Left lung (tissue), 14 donors: ENCODE results near the gene CIZ1. TPM values are rescaled to one million over a fixed set of nuclear protein-coding genes. Genes with fewer than 3 reads are reported as not detected.

Experiments used
- ATAC-seq: fragments of 200-7000 bp; cut with Tn5 transposase; one replicate; pipeline ENCODE4 v1.9.1; 2020; ENCODE audit warnings: moderate library complexity
- DNase-seq, 4 donors: peaks; one replicate each; pipeline ENCODE4 v3.0.0-alpha.2; 2013 to 2020
- H3K27ac ChIP-seq, 2 donors: fragments of 200-600 bp; sonication (generic) in 1 of 2; one replicate each; pipeline versions ENCODE4 v1.5.0 to v1.8.0; 2020 to 2021
- H3K27me3 ChIP-seq, 2 donors: fragments of 200-600 bp; sonication (generic) in 1 of 2; one replicate each; pipeline versions ENCODE4 v1.5.0 to v1.8.0; 2020 to 2021
- H3K36me3 ChIP-seq, 2 donors: fragments of 200-600 bp; sonication (generic) in 1 of 2; one replicate each; pipeline versions ENCODE4 v1.5.0 to v1.8.0; 2020 to 2021
- H3K4me1 ChIP-seq, 2 donors: fragments of 200-600 bp; one replicate each; pipeline ENCODE4 v1.8.0; 2021
- H3K4me3 ChIP-seq, 2 donors: fragments of 200-600 bp; sonication (generic) in 1 of 2; one replicate each; pipeline versions ENCODE4 v1.5.0 to v1.8.0; 2020 to 2021; ENCODE audit warnings: mild to moderate bottlenecking in 1 of 2
- H3K9me3 ChIP-seq, 2 donors: fragments of 200-600 bp; sonication (generic) in 1 of 2; one replicate each; pipeline versions ENCODE4 v1.5.0 to v1.8.0; 2020 to 2021
- intact Hi-C, 2 donors: fragments of 100-400 bp; cut with DNase I; formaldehyde crosslinking; loops; one replicate each; pipeline versions ENCODE4 v1.11.2 to v1.14.2; 2022
- long read RNA-seq, 12 donors: library from polyadenylated mRNA in 2 of 12; unstranded in 2 of 12; transcript quantifications; one replicate each; pipeline ENCODE4 v2.0.0 and lab custom pipeline, GENCODE V29; 2019 to 2026
- polyA plus RNA-seq, 6 donors: library from polyadenylated mRNA; unstranded; fragments of 120-200 nt; gene quantifications; one replicate each; pipeline ENCODE4 v1.2.1, GENCODE V29; 2013; ENCODE audit not compliant: insufficient read length in 6 of 6
- total RNA-seq, 2 donors: library from RNA; stranded (reverse); fragmentation: NEBNext Ultra II Directional; extraction: Animal tissue kit (Norgen Biotek cat#: 25700); gene quantifications; one replicate each; pipeline ENCODE4 v1.2.1, GENCODE V29; 2021
- TF ChIP-seq, protein P1 (sequence below), 2 donors: fragments of 200-600 bp; sonication (generic) in 1 of 2; IDR thresholded peaks; one replicate each; pipeline versions ENCODE4 v1.5.0 to v1.8.0; 2021; ENCODE audit warnings: antibody characterized with exemption in 2 of 2
- donor health status: DM: no; HTN: yes; CAD: no.
- donor health status: DM: no; HTN: no; CAD: no.

CIZ1 gene, protein sequence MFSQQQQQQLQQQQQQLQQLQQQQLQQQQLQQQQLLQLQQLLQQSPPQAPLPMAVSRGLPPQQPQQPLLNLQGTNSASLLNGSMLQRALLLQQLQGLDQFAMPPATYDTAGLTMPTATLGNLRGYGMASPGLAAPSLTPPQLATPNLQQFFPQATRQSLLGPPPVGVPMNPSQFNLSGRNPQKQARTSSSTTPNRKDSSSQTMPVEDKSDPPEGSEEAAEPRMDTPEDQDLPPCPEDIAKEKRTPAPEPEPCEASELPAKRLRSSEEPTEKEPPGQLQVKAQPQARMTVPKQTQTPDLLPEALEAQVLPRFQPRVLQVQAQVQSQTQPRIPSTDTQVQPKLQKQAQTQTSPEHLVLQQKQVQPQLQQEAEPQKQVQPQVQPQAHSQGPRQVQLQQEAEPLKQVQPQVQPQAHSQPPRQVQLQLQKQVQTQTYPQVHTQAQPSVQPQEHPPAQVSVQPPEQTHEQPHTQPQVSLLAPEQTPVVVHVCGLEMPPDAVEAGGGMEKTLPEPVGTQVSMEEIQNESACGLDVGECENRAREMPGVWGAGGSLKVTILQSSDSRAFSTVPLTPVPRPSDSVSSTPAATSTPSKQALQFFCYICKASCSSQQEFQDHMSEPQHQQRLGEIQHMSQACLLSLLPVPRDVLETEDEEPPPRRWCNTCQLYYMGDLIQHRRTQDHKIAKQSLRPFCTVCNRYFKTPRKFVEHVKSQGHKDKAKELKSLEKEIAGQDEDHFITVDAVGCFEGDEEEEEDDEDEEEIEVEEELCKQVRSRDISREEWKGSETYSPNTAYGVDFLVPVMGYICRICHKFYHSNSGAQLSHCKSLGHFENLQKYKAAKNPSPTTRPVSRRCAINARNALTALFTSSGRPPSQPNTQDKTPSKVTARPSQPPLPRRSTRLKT
- total RNA-seq (100 to 1,000 TPM; 102 to 115 TPM), polyA plus RNA-seq (100 to 1,000 TPM; 140 to 163 (median 148) TPM)
- long read RNA-seq, donor 1, transcript CIZ1-220 (3 exons, 843 nt) = major isoform, 7 of 176 reads
- long read RNA-seq, donor 1, partial matches to known transcripts = 122 of 176 reads
- long read RNA-seq, donor 1, other reads (novel, unspliced or antisense) = 36 of 176 reads
- long read RNA-seq, donor 2, transcript CIZ1-220 (3 exons, 843 nt) = major isoform, 7 of 130 reads
- long read RNA-seq, donor 2, partial matches to known transcripts = 80 of 130 reads
- long read RNA-seq, donor 2, other reads (novel, unspliced or antisense) = 38 of 130 reads
- long read RNA-seq, donor 3, transcript CIZ1-204 (17 exons, 2,984 nt) = major isoform, 8 of 13 reads
- long read RNA-seq, donor 3, partial matches to known transcripts = 0 of 13 reads
- long read RNA-seq, donor 3, other reads (novel, unspliced or antisense) = 0 of 13 reads
- long read RNA-seq, donor 4, partial matches to known transcripts = 4 of 10 reads
- long read RNA-seq, donor 4, other reads (novel, unspliced or antisense) = 4 of 10 reads
- long read RNA-seq, donor 5, partial matches to known transcripts = 19 of 27 reads
- long read RNA-seq, donor 5, other reads (novel, unspliced or antisense) = 0 of 27 reads
- long read RNA-seq, donor 6, partial matches to known transcripts = 60 of 114 reads
- long read RNA-seq, donor 6, other reads (novel, unspliced or antisense) = 44 of 114 reads
- long read RNA-seq, donor 7, transcript CIZ1-220 (3 exons, 843 nt) = major isoform, 6 of 10 reads
- long read RNA-seq, donor 7, partial matches to known transcripts = 0 of 10 reads
- long read RNA-seq, donor 7, other reads (novel, unspliced or antisense) = 0 of 10 reads
- long read RNA-seq, donor 8, transcript CIZ1-220 (3 exons, 843 nt) = major isoform, 9 of 121 reads
- long read RNA-seq, donor 8, partial matches to known transcripts = 53 of 121 reads
- long read RNA-seq, donor 8, other reads (novel, unspliced or antisense) = 50 of 121 reads
- long read RNA-seq, donor 9 = 0 reads
- long read RNA-seq, donor 10, partial matches to known transcripts = 2 of 3 reads
- long read RNA-seq, donor 10, other reads (novel, unspliced or antisense) = 1 of 3 reads
- long read RNA-seq, donor 11, transcript CIZ1-204 (17 exons, 2,984 nt) = minor isoform, 6 of 154 reads
- long read RNA-seq, donor 11, transcript CIZ1-222 (2 exons, 339 nt) = minor isoform, 5 of 154 reads
- long read RNA-seq, donor 11, transcript CIZ1-220 (3 exons, 843 nt) = major isoform, 7 of 154 reads
- long read RNA-seq, donor 11, partial matches to known transcripts = 131 of 154 reads
- long read RNA-seq, donor 11, other reads (novel, unspliced or antisense) = 0 of 154 reads
- long read RNA-seq, donor 12, transcript CIZ1-220 (3 exons, 843 nt) = major isoform, 10 of 19 reads
- long read RNA-seq, donor 12, partial matches to known transcripts = 5 of 19 reads
- long read RNA-seq, donor 12, other reads (novel, unspliced or antisense) = 0 of 19 reads

DNA sequence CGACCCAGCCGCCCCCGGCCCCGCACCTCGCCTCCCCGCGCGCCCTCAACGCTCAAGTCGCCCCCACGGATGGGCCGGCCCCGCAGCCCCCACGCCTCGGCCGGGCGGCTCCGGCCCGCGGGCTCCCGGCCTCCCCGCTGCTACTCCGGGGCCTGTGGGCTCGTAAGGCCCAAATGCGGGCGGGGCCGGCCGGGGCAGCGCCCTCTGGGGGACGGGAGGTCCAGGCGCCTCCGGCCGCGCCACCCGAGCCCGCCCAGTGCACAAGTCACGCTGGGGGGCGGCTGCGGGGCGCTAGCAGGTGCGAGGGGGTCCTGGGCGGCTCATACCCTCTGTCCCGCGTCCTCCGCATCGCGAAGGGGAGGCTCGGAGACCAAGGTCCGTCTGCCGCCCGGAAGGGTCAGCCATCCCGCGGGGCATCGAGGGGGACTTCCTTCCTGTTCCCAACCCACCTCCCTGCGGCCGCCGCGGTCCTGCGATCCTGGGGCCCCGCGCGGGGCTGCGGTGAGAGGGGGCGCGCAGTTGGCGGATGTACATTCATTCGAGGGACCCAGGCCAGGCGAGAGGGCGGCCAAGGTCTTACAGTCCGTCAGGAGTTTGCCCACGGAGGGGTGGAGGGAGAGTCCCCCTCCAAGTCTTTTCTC, at the start of gene CIZ1:
CIZ1 (minus strand) TSS at position 167 of the 641 bp plus-strand sequence. CDS start 715 bp downstream, outside the sequence.
- Histone ChIP-seq H3K36me3 (peaks cover 0 to 28% of the 10 kb centered on the region in 2 donors), H3K27me3 (peaks cover 0 to 7% of the 10 kb centered on the region in 2 donors), H3K9me3 (no peaks in the 10 kb centered on the region), H3K27ac (peak within 1 kb of the TSS; percentile 69 to 85), H3K4me1 (peaks cover 7 to 32% of the 10 kb centered on the region in 2 donors), H3K4me3 (peak within 1 kb of the TSS; percentile 58 to 84)
- intact Hi-C loops = no loop called here
- TF ChIP-seq, protein P1, sequence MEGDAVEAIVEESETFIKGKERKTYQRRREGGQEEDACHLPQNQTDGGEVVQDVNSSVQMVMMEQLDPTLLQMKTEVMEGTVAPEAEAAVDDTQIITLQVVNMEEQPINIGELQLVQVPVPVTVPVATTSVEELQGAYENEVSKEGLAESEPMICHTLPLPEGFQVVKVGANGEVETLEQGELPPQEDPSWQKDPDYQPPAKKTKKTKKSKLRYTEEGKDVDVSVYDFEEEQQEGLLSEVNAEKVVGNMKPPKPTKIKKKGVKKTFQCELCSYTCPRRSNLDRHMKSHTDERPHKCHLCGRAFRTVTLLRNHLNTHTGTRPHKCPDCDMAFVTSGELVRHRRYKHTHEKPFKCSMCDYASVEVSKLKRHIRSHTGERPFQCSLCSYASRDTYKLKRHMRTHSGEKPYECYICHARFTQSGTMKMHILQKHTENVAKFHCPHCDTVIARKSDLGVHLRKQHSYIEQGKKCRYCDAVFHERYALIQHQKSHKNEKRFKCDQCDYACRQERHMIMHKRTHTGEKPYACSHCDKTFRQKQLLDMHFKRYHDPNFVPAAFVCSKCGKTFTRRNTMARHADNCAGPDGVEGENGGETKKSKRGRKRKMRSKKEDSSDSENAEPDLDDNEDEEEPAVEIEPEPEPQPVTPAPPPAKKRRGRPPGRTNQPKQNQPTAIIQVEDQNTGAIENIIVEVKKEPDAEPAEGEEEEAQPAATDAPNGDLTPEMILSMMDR (IDR thresholded peaks at IDR 0.05) = peak; percentile 68 to 82
- ATAC-seq (peak; percentile 94), DNase-seq (peak; percentile 82 to 98 (median 83))

DNA sequence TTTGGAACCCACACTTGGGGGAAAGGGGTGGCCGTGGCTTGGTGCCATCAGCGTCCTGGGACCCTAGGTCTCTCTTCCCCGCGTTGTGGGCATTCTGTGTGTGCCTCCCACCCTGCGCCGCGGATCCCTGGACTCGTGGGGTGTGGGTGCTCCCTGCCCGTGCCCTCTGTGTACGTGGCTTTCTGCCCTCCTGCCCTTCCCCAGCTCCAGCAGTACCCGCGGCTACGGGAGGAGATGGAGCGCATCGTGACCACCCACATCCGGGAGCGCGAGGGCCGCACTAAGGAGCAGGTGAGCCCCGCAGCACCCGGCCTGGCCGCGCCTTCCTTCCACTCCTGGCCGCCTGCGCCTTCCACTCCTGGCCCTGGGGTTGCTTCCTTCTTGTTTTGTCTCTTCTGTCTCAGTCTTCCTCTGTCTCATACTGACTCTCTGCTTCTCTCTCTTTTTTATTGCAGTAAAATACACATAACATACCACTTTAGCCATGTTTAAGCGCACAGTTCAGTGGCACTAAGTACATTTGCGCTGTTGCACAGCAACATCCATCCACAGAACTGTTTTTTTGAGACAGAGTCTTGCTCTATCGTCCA, 42.5 kb upstream of the CIZ1 start:
- Histone ChIP-seq H3K27ac (no peak overlapping the region), H3K27me3 (no peaks in the 10 kb centered on the region), H3K4me1 (no peaks in the 10 kb centered on the region), H3K4me3 (no peak overlapping the region), H3K36me3 (no peaks in the 10 kb centered on the region), H3K9me3 (no peaks in the 10 kb centered on the region)
- TF ChIP-seq, protein P1 (IDR thresholded peaks at IDR 0.05) = no peak
- ATAC-seq (no peak), DNase-seq (no peak)
- intact Hi-C loops = no loop called here

DNA sequence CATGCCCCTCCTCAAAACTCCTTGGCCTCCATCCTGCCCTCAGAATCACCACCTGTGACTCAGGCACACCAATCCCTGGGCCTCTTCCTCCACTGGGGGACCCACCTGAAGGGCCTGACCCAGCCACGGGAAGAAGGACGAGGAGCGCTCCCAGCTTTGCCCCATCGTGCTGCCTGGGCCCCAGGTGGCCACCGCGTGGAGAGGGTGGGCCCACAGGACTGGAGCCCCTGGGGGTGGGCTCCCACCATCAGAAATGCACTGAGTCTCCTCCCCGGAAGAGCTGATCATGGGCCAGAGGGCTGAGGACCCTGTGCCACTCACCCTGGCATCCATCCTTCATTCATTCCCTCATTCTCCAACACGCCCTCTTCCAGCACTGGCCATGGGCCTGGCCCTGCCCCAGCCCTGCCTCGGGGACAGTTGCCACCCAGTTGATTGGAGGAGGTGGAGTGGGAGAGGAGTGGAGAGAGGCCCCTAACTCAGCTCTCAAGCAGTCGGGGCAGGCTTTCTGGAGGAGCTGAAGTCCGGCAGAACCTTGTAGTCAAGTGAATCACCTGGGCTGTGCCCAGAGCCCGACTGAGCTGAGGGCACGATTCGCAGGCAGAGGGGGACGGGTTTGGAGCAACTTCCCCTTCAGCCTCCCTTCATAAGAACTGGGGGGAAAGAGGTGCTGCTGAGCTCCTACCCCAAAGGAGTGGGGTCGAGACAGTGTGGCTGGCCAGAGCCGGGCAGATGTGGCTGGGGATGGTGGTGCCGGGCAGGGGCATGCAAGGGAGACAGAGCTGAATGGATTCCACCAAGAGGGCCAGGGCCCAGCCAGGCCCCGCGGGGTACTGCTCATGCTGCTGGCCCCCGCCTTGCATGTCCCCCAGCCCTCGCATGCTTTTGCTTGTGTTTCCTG, 41.4 kb upstream of the CIZ1 start:
- intact Hi-C loops = no loop called here
- no peak overlapping the region for H3K4me3 ChIP-seq

More for the DNA sequence above, 41.4 kb upstream of the CIZ1 start:
- H3K27me3 ChIP-seq = no peaks in the 10 kb centered on the region
- no peaks in the 10 kb centered on the region for H3K4me1 ChIP-seq
- H3K27ac ChIP-seq = no peak overlapping the region
- peak; percentile 17 for ATAC-seq
- no peak for DNase-seq
- H3K36me3 ChIP-seq = no peaks in the 10 kb centered on the region
- TF ChIP-seq, protein P1 (IDR thresholded peaks at IDR 0.05) = no peak
- no peaks in the 10 kb centered on the region for H3K9me3 ChIP-seq
